ENCODE data around the gene OR51M1. TPM values are rescaled to one million over a fixed set of nuclear protein-coding genes. Genes with fewer than 3 reads are reported as not detected.
"Not testable (repeated sequence)": the region's sequence is repeated elsewhere in the genome, so short reads cannot be mapped to it uniquely, and the experiment has no call there.

OR51M1 gene
- total RNA-seq, 2 experiments from 2014 or later: not detected

- no peaks in the 10 kb centered on the region for H4K20me1 ChIP-seq (ENCODE audit: insufficient read depth, low read length)
- no peak for TF ChIP-seq EZH2phosphoT487 (IDR thresholded peaks at IDR 0.05; ENCODE audit: borderline replicate concordance, low read depth, low read length)
- TF ChIP-seq CTCF (conservative IDR thresholded peaks at IDR 0.05; ENCODE audit: low read length): no peak
- DNase-seq (ENCODE audit: low spot score): no peak
- H3K9me3 ChIP-seq (ENCODE audit: low read length): no peaks in the 10 kb centered on the region
- H3K36me3 ChIP-seq (ENCODE audit: insufficient read depth, low read length): no peaks in the 10 kb centered on the region
- no peak overlapping the region for H3K4me3 ChIP-seq (ENCODE audit: low read depth, low read length, poor library complexity, severe bottlenecking)
- H3K4me2 ChIP-seq (ENCODE audit: low read length): no peak overlapping the region
- H3K4me1 ChIP-seq (ENCODE audit: insufficient read depth, low read length, poor library complexity, severe bottlenecking): no peaks in the 10 kb centered on the region
- ChIA-PET CTCF (ENCODE audit: unreplicated experiment) (no interaction called here), POLR2A (no interaction called here)
- no peak overlapping the region for H2AFZ ChIP-seq (ENCODE audit: low read length)
- no peaks in the 10 kb centered on the region for H3K79me2 ChIP-seq (ENCODE audit: insufficient read depth, low read depth, low read length)
- no TSS peak for BruUV-seq (replicated peaks)
- no peaks in the 10 kb centered on the region for H3K9me2 ChIP-seq (ENCODE audit: insufficient read depth, low read length)
- no peak overlapping the region for H3K27ac ChIP-seq (ENCODE audit: low read depth, low read length, poor library complexity, severe bottlenecking)
- intact Hi-C loops (cut with micrococcal nuclease; ENCODE audit: unreplicated experiment): no loop called here
Observed at GRCh38 chr11:5348551-5349194, 34.9 kb upstream of the OR51M1 start.

- Histone ChIP-seq H2AFZ (ENCODE audit: low read length) (no peak overlapping the region), H3K4me1 (ENCODE audit: insufficient read depth, low read length, poor library complexity, severe bottlenecking) (no peaks in the 10 kb centered on the region), H3K9me2 (ENCODE audit: insufficient read depth, low read length) (no peaks in the 10 kb centered on the region), H4K20me1 (ENCODE audit: insufficient read depth, low read length) (no peaks in the 10 kb centered on the region), H3K36me3 (ENCODE audit: insufficient read depth, low read length) (no peaks in the 10 kb centered on the region), H3K4me2 (ENCODE audit: low read length) (no peak overlapping the region), H3K27ac (ENCODE audit: low read depth, low read length, poor library complexity, severe bottlenecking) (no peak overlapping the region), H3K79me2 (ENCODE audit: insufficient read depth, low read depth, low read length) (no peaks in the 10 kb centered on the region), H3K9me3 (ENCODE audit: low read length) (no peaks in the 10 kb centered on the region), H3K4me3 (ENCODE audit: low read depth, low read length, poor library complexity, severe bottlenecking) (no peak overlapping the region)
- no TSS peak for BruUV-seq (replicated peaks)
- intact Hi-C loops (cut with micrococcal nuclease; ENCODE audit: unreplicated experiment): no loop called here
- CTCF ChIA-PET (ENCODE audit: unreplicated experiment): no interaction called here
- POLR2A ChIA-PET: no interaction called here
- TF ChIP-seq EZH2phosphoT487 (IDR thresholded peaks at IDR 0.05; ENCODE audit: borderline replicate concordance, low read depth, low read length) (no peak), CTCF (conservative IDR thresholded peaks at IDR 0.05; ENCODE audit: low read length) (no peak)
- no peak for DNase-seq (ENCODE audit: low spot score)
Observed at GRCh38 chr11:5349550-5349949, 34.1 kb upstream of the OR51M1 start.

- H2AFZ ChIP-seq (ENCODE audit: low read length): no peak within 1 kb of the TSS
- H3K4me1 ChIP-seq (ENCODE audit: insufficient read depth, low read length, poor library complexity, severe bottlenecking): no peaks in the 10 kb centered on the region
- TF ChIP-seq CTCF (conservative IDR thresholded peaks at IDR 0.05; ENCODE audit: low read length) (no peak), EZH2phosphoT487 (IDR thresholded peaks at IDR 0.05; ENCODE audit: borderline replicate concordance, low read depth, low read length) (no peak)
- H3K79me2 ChIP-seq (ENCODE audit: insufficient read depth, low read depth, low read length): no peaks in the 10 kb centered on the region
- intact Hi-C loops (cut with micrococcal nuclease; ENCODE audit: unreplicated experiment): no loop called here
- no peaks in the 10 kb centered on the region for H3K9me3 ChIP-seq (ENCODE audit: low read length)
- ChIA-PET POLR2A (interaction anchor here (0.9 kb wide), 1 partner anchor 12 kb away, joined by 4 read pairs; no protein-coding TSS in a partner anchor), CTCF (ENCODE audit: unreplicated experiment) (no interaction called here)
- H3K36me3 ChIP-seq (ENCODE audit: insufficient read depth, low read length): no peaks in the 10 kb centered on the region
- no peaks in the 10 kb centered on the region for H4K20me1 ChIP-seq (ENCODE audit: insufficient read depth, low read length)
- H3K9me2 ChIP-seq (ENCODE audit: insufficient read depth, low read length): no peaks in the 10 kb centered on the region
- H3K4me2 ChIP-seq (ENCODE audit: low read length): no peak within 1 kb of the TSS
- DNase-seq (ENCODE audit: low spot score): no peak
- no peak within 1 kb of the TSS for H3K4me3 ChIP-seq (ENCODE audit: low read depth, low read length, poor library complexity, severe bottlenecking)
- no peak within 1 kb of the TSS for H3K27ac ChIP-seq (ENCODE audit: low read depth, low read length, poor library complexity, severe bottlenecking)
- no TSS peak for BruUV-seq (replicated peaks)
Observed at GRCh38 chr11:5351208-5351607, 32.4 kb upstream of the OR51M1 start, which contains the start of gene OR51B6. TSS of gene OR51B6 (plus strand) at chr11:5351508. CDS start at chr11:5351508, 0 bp downstream.

- DNase-seq (ENCODE audit: low spot score); H3K9me3 ChIP-seq (ENCODE audit: low read length); H3K4me3 ChIP-seq (ENCODE audit: low read depth, low read length, poor library complexity, severe bottlenecking); H3K9me2 ChIP-seq (ENCODE audit: insufficient read depth, low read length); POLR2A ChIA-PET; BruUV-seq (replicated peaks); H4K20me1 ChIP-seq (ENCODE audit: insufficient read depth, low read length); H3K79me2 ChIP-seq (ENCODE audit: insufficient read depth, low read depth, low read length); H2AFZ ChIP-seq (ENCODE audit: low read length); CTCF ChIA-PET (ENCODE audit: unreplicated experiment); intact Hi-C loops (cut with micrococcal nuclease; ENCODE audit: unreplicated experiment); H3K27ac ChIP-seq (ENCODE audit: low read depth, low read length, poor library complexity, severe bottlenecking); H3K36me3 ChIP-seq (ENCODE audit: insufficient read depth, low read length); H3K4me1 ChIP-seq (ENCODE audit: insufficient read depth, low read length, poor library complexity, severe bottlenecking); H3K4me2 ChIP-seq (ENCODE audit: low read length): not testable (repeated sequence)
Observed at GRCh38 chr11:5356031-5356430, 27.6 kb upstream of the OR51M1 start.

All from OCI-LY7 (cell line).